Measurements from ENCODE around the gene DCHS2. TPM values are rescaled to one million over a fixed set of nuclear protein-coding genes. Genes with fewer than 3 reads are reported as not detected.

DCHS2 gene
- total RNA-seq, 4 donors from 2014 or later, result 0.27 to 0.84 (median 0.38) TPM

- DNase-seq (ENCODE audit: low spot score in 2 of 2), result no peak
- TF ChIP-seq POLR2A (IDR thresholded peaks at IDR 0.05), result no peak
- no peak for TF ChIP-seq CTCF (IDR thresholded peaks at IDR 0.05)
- intact Hi-C loops (cut with DNase I; ENCODE audit: low total_unique reads), result no loop called here
- H3K4me3 ChIP-seq (ENCODE audit: low read depth, poor library complexity, severe bottlenecking), result no peak overlapping the region
These were observed 175.9 kb downstream of the DCHS2 start for GRCh38 chr4:154315741-154316140.

GRCh38 chr4:154314248-154314647, 177.4 kb downstream of the DCHS2 start:
- intact Hi-C loops (cut with DNase I; ENCODE audit: low total_unique reads), result no loop called here

GRCh38 chr4:154313004-154313585, 178.5 kb downstream of the DCHS2 start:
- intact Hi-C loops (cut with DNase I; ENCODE audit: low total_unique reads), result no loop called here
- TF ChIP-seq CTCF (IDR thresholded peaks at IDR 0.05), result no peak
- no peak for TF ChIP-seq POLR2A (IDR thresholded peaks at IDR 0.05)
- WGBS, 2 donors, result 77 to 81% methylated on average over 5 of the region's 5 CpGs
- DNase-seq (ENCODE audit: low spot score in 2 of 2), result no peak
- H3K4me3 ChIP-seq (ENCODE audit: low read depth, poor library complexity, severe bottlenecking), result no peak overlapping the region

More at GRCh38 chr4:154314248-154314647, 177.4 kb downstream of the DCHS2 start:
- DNase-seq (ENCODE audit: low spot score in 2 of 2), result no peak
- 32 to 38% methylated on average over 4 of the region's 4 CpGs for WGBS, 2 donors
- no peak overlapping the region for H3K4me3 ChIP-seq (ENCODE audit: low read depth, poor library complexity, severe bottlenecking)
- TF ChIP-seq POLR2A (IDR thresholded peaks at IDR 0.05) (no peak), CTCF (IDR thresholded peaks at IDR 0.05) (no peak)

GRCh38 chr4:154312246-154312645, 179.4 kb downstream of the DCHS2 start:
- no peak for DNase-seq (ENCODE audit: low spot score in 2 of 2)
- 83 to 87% methylated on average over 6 to 7 of the region's 7 CpGs for WGBS, 2 donors
- no peak overlapping the region for H3K4me3 ChIP-seq (ENCODE audit: low read depth, poor library complexity, severe bottlenecking)
- intact Hi-C loops (cut with DNase I; ENCODE audit: low total_unique reads), result no loop called here
- no peak for TF ChIP-seq CTCF (IDR thresholded peaks at IDR 0.05)
- no peak for TF ChIP-seq POLR2A (IDR thresholded peaks at IDR 0.05)

GRCh38 chr4:154310578-154310977, 181.0 kb downstream of the DCHS2 start:
- TF ChIP-seq CTCF (IDR thresholded peaks at IDR 0.05) (no peak), POLR2A (IDR thresholded peaks at IDR 0.05) (no peak)
- H3K4me3 ChIP-seq (ENCODE audit: low read depth, poor library complexity, severe bottlenecking), result no peak overlapping the region
- DNase-seq (ENCODE audit: low spot score in 2 of 2), result no peak
- intact Hi-C loops (cut with DNase I; ENCODE audit: low total_unique reads), result no loop called here

GRCh38 chr4:154308207-154308606, 183.4 kb downstream of the DCHS2 start:
- H3K4me3 ChIP-seq (ENCODE audit: low read depth, poor library complexity, severe bottlenecking), result no peak overlapping the region
- no peak for DNase-seq (ENCODE audit: low spot score in 2 of 2)
- WGBS, 2 donors, result 89 to 91% methylated on average over 1 of the region's 1 CpG
- intact Hi-C loops (cut with DNase I; ENCODE audit: low total_unique reads), result no loop called here
- TF ChIP-seq POLR2A (IDR thresholded peaks at IDR 0.05), result no peak
- no peak for TF ChIP-seq CTCF (IDR thresholded peaks at IDR 0.05)
